OCI-M2 (cell line): ENCODE measurements around the gene SF3B3.
"Not testable (repeated sequence)": the region's sequence is repeated elsewhere in the genome, so short reads cannot be mapped to it uniquely, and the experiment has no call there.

Experiments used
- DNase-seq: peaks from one replicate; lab custom pipeline; 2025; ENCODE audit not compliant: unreplicated experiment; lab: John Stamatoyannopoulos, UW

Gene SF3B3

DNA sequence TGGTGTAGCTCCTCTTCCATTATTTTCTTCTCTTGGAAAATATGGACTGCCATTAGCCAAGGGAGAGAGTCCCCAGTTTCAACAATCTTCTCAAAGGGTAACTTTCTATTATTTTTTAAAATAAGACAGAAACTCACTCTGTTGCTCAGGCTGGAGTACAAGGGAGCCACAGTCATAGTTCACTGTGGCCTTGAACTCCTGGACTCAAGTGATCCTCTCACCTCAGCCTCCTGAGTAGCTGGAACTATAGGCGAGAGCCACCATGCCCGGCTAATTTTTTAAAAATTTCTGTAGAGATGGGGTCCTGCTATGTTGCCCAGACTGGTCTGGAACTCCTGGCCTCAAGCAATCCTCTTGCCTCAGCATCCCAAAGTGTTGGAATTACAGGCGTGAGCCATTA, 13.4 kb upstream of the SF3B3 start:
- no peak for DNase-seq

DNA sequence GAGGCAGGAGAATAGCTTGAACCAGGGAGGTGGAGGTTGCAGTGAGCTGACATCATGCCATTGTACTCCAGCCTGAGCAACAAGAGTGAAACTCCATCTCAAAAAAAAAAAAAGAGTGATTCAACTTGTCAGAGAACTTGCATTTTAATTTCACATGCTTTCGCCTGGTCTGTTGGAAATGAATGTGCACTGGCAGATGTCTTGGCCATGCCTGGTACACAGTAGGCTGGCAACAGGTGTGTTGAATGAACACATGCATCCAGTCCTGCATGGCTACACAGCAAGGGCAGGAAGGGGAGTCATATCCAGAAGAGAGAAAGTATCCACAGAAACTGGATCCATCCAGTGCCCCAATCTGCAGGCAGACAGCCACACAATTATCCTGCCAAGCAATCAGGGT, 11.8 kb upstream of the SF3B3 start:
- DNase-seq = no peak

GRCh38 chr16:70512456-70512855, 11.2 kb upstream of the SF3B3 start:
- no peak for DNase-seq

DNA sequence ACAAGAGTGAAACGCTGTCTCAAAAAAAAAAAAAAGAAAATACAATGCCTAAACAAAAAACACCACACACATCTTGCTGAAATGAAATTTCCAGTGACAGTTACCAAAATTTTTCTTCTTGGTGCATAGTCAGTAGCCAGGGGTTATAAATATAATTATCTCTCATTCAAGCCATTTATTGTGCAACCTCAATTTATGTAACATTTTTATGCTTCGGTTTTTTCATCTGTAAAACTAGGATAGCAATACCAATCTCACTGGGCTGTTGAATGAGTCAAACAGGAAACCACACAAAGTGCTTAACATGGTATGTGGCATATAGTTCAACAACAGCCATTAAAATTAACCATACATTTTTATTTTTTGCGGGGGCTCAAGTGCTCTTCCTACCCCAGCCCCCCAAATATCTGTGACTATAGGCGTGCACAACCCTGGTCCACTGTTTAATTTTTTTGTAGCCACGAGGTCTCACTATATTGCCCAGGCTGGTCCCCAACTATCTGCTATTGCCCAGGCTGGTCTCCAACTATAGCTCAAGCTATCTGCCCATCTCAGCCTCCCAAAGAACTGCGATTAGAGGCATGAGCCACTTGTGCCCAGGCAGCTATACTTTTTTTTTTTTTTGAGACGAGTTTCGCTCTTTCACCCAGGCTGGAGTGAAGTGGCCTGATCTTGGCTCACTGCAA, 2.9 kb upstream of the SF3B3 start:
- no peak for DNase-seq

- DNase-seq = no peak
Observed at GRCh38 chr16:70522216-70523075, 1.2 kb upstream of the SF3B3 start.

- peak; percentile 38 for DNase-seq
Observed at GRCh38 chr16:70523076-70523742, 407 bp upstream of the SF3B3 start, which contains the start of gene COG4. Gene COG4, minus strand, starts transcription at chr16:70523554. Its CDS starts 11 bp downstream, at chr16:70523543.

DNA sequence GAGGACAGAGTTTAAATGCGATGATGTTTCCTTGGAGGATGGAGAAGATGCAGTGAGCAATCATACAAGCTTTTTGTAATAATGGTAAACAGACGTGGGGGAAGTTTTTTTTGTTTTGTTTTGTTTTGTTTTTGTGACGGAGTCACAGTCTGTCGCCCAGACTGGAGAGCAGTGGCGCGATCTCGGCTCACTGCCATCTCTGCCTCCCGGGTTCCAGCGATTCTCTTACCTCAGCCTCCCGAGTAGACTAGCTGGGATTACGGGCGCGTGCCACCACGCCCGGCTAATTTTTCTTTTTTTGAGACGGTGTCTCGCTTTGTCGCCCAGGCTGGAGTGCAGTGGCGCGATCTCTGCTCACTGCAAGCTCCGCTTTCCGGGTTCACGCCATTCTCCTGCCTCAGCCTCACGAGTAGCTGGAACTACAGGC, 796 bp downstream of the SF3B3 start:
- DNase-seq = not testable (repeated sequence)

- DNase-seq = no peak
Observed at GRCh38 chr16:70526403-70526802, 2.8 kb downstream of the SF3B3 start.

- DNase-seq = no peak
Observed at GRCh38 chr16:70527315-70527996, 3.8 kb downstream of the SF3B3 start.

DNA sequence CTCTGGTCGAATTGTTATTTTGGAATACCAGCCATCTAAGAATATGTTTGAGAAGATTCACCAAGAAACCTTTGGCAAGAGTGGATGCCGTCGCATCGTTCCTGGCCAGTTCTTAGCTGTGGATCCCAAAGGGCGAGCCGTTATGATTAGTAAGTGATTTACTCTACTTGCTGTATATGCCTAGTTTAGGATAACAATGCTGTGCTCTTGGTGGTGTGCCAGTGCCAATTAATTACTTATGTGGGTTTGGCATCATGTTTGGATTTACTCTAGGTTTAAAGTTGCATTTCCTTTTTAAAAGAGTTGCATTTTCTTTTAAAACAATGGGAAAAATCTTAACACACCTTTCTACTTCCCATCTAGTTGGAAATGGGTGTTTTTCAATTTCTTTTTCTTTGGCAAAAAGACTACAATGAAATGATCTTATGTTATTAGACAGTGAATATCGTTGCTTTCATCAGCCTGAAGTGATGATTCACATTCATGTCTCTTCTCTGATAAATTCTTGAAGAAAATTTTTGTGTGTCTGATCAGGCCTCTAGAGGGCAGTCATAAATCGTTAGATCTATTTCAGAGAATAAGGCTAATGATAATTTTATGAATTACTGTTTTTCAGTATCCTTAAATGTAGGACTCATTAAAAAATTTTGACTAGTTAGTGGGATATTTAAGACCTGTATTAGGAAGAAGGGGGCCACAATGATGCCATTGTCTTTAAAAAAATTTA, 5.6 kb downstream of the SF3B3 start:
- no peak for DNase-seq

DNA sequence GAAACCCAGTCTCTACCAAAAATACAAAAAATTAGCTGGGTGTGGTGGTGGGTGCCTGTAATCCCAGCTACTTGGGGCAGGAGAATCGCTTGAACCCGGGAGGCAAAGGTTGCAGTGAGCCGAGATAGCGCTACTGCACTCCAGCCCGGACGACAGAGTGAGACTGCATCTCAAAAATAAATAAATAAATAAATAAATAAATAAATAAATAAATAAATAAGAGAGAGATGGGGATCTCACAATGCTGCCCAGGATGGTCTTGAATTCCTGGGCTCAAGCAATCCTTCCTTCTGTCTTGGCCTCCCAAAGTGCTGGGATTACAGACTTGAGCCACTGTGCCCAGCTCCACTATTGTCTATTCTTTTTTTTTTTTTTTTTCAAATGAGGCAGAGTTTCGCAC, 6.3 kb downstream of the SF3B3 start:
- DNase-seq = not testable (repeated sequence)

- no peak for DNase-seq
Observed at GRCh38 chr16:70534971-70535370, 11.4 kb downstream of the SF3B3 start.

DNA sequence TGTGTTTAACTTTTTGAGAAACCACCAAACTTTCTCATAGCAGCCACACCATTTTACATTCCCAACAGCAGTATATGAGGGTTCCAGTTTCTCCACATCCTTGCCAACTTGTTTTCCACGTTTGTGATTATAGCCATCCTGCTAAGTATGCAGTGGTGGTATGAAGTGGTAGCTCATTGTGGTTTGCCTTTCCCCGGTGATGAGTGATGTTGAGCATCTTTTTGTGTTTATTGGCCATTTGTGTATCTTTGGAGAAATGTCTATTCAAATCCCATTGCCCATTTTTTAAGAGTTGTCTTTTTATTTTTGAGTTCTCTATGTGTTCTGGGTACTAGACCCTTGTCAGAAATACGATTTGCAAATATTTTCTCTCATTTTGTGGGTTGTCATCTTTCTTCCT, 17.4 kb downstream of the SF3B3 start:
- DNase-seq = no peak

DNA sequence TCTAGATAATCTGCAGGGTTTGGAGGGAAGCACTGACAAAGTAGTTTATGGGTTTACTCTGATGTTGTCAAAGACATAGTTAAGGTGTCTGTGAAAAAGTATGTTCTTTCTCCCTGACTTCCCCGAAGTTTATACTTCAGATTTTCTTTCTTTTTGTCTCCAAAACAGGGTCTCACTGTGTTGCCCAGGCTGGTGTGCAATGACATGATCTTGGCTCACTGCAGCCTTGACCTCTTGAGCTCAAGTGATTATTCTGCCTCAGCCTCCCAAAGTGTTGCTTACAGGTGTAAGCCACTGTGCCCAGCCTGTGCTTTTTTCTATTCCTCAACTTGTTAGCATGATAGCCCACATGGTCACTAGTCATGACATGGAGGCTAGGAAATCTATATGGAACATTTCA, 20.9 kb downstream of the SF3B3 start:
- DNase-seq = no peak

- no peak for DNase-seq
Observed at GRCh38 chr16:70548936-70549335, 25.3 kb downstream of the SF3B3 start.

DNA sequence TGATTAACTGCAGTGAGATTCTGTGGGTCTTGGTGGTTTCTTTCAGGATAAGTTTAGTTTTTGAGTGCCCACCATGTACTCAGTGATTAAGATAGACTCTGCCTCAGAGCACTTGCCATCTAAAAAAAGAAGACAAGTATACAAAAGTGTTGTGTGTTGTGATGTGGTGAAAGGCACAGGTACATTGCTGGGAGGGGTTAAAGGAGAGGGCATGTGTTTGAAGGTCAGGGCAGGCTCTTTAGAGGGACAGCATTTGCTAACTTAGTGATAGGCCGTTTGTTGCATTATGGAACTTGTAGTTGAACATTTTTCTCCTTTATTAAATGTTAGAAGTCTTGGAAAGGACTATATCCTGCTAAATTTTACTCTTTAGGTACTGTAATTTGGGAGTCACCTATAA, 26.5 kb downstream of the SF3B3 start:
- DNase-seq = no peak

DNA sequence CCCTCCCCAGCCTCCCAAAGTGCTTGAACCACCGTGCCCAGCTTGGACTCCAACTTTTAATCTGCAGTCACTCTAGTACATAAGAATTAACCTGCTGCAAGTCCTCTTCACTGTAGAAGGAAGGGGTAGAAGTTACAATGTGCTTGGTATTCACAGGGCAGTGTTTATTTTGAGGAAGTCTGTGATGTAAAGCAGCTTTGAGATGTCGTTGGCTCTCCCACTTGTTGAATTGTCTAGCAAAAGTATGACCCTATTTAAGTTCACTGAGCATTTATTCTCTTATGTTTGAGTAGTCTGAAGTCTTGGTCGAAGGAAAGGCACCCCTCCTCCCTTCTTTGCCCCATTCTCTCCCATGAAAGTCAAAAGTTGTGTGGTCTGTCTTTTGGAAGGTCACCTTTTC, 28.2 kb downstream of the SF3B3 start:
- DNase-seq = no peak

GRCh38 chr16:70552675-70553074, 29.1 kb downstream of the SF3B3 start:
- no peak for DNase-seq

- DNase-seq = no peak
Observed at GRCh38 chr16:70553645-70554044, 30.0 kb downstream of the SF3B3 start.

GRCh38 chr16:70556063-70556462, 32.4 kb downstream of the SF3B3 start:
- no peak for DNase-seq

DNA sequence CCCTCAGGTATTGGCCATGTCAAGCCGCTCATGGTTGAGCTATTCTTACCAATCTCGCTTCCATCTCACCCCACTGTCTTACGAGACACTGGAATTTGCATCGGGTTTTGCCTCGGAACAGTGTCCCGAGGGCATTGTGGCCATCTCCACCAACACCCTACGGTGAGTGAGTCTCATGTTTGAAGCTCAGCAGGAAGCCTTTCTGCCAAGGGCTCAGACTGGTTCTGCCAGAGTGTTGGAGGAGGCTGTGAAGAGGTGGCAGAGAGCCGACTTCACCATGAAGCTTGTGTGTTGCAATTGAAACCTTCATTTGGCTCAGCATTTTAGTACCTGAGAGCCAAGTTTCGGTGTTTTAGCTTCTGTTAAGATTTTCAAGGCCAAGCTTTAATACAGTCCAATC, 38.0 kb downstream of the SF3B3 start:
- no peak for DNase-seq
